GM23338 (cell line): ENCODE data around the gene RALGPS1. TPM values are rescaled to one million over a fixed set of nuclear protein-coding genes. Genes with fewer than 3 reads are reported as not detected.

Source experiments
- ATAC-seq: fragments of 200-7000 bp; cut with Tn5 transposase; 3 replicates; pipeline ENCODE4 v1.9.1; 2020
- DNase-seq: peaks from one replicate; pipeline ENCODE4 v3.0.0-alpha.2; 2015; ENCODE audit warnings: low spot score
- H2AFZ ChIP-seq: fragments of 200-600 bp; sonication (generic); 2 replicates; pipeline ENCODE4 v1.8.0; 2016; ENCODE audit warnings: antibody characterized with exemption, mild to moderate bottlenecking, moderate library complexity
- H3F3A ChIP-seq: fragments of 200-600 bp; sonication (generic); replicated peaks from 2 replicates; pipeline ENCODE4 v1.8.0; 2017; ENCODE audit warnings: antibody characterized with exemption, mixed run types, low read depth
- H3K27ac ChIP-seq: fragments of 200-600 bp; sonication (generic); 2 replicates; pipeline ENCODE4 v1.6.1; 2016; ENCODE audit warnings: low read depth
- H3K27me3 ChIP-seq: fragments of 200-600 bp; sonication (generic); 2 replicates; pipeline ENCODE4 v1.8.0; 2016; ENCODE audit warnings: mild to moderate bottlenecking, mixed run types, moderate library complexity; ENCODE audit not compliant: insufficient read depth
- H3K36me3 ChIP-seq: fragments of 200-600 bp; sonication (generic); 2 replicates; pipeline ENCODE4 v1.8.0; 2016; ENCODE audit warnings: mild to moderate bottlenecking; ENCODE audit not compliant: insufficient read depth
- H3K4me1 ChIP-seq: fragments of 200-600 bp; sonication (generic); 2 replicates; pipeline ENCODE4 v1.8.0; 2016; ENCODE audit warnings: mild to moderate bottlenecking, moderate library complexity; ENCODE audit not compliant: insufficient read depth
- H3K4me2 ChIP-seq: fragments of 200-600 bp; sonication (generic); 2 replicates; pipeline ENCODE4 v1.7.1; 2017; ENCODE audit warnings: mixed run types
- H3K4me3 ChIP-seq: fragments of 200-600 bp; sonication (generic); 2 replicates; pipeline ENCODE4 v1.6.1; 2016; ENCODE audit warnings: mixed run types
- H3K79me2 ChIP-seq: fragments of 200-600 bp; sonication (generic); replicated peaks from 2 replicates; pipeline ENCODE4 v1.8.0; 2017; ENCODE audit warnings: mild to moderate bottlenecking; ENCODE audit not compliant: insufficient read depth
- H3K9me2 ChIP-seq: fragments of 200-600 bp; sonication (generic); 2 replicates; pipeline ENCODE4 v1.8.0; 2017; ENCODE audit not compliant: insufficient read depth
- H4K20me1 ChIP-seq: fragments of 200-600 bp; sonication (generic); replicated peaks from 2 replicates; pipeline ENCODE4 v1.8.0; 2017; ENCODE audit warnings: mild to moderate bottlenecking; ENCODE audit not compliant: insufficient read depth
- H3K27ac Mint-ChIP-seq: 2 replicates; pipeline ENCODE4 v1.8.0; 2020; ENCODE audit warnings: inconsistent platforms, mild to moderate bottlenecking, moderate library complexity, mixed read lengths
- H3K27me3 Mint-ChIP-seq: 3 replicates; pipeline ENCODE4 v1.8.0; 2022; ENCODE audit warnings: low read depth, mild to moderate bottlenecking, moderate library complexity, mixed read lengths, inconsistent platforms; ENCODE audit not compliant: insufficient read depth, poor library complexity
- H3K36me3 Mint-ChIP-seq: 3 replicates; pipeline ENCODE4 v1.8.0; 2021; ENCODE audit warnings: low read depth, mild to moderate bottlenecking, inconsistent platforms, moderate library complexity, mixed read lengths
- H3K4me1 Mint-ChIP-seq: 3 replicates; pipeline ENCODE4 v1.8.0; 2020; ENCODE audit warnings: mild to moderate bottlenecking, inconsistent platforms, mixed read lengths
- H3K4me3 Mint-ChIP-seq: 3 replicates; pipeline ENCODE4 v1.8.0; 2021; ENCODE audit warnings: moderate library complexity, mild to moderate bottlenecking, inconsistent platforms, mixed read lengths
- H3K9me3 Mint-ChIP-seq: 3 replicates; pipeline ENCODE4 v1.8.0; 2020; ENCODE audit warnings: moderate library complexity, mild to moderate bottlenecking, inconsistent platforms, mixed read lengths
- CREB1 ChIP-seq: fragments of 250-450 bp; sonication (Bioruptor Pico); IDR thresholded peaks from 2 replicates; pipeline ENCODE4 v1.5.0; 2020; ENCODE audit warnings: low read depth, mild to moderate bottlenecking, moderate library complexity
- EZH2 ChIP-seq: fragments of 200-600 bp; sonication (generic); IDR thresholded peaks from one replicate; pipeline ENCODE4 v1.8.0; 2017; ENCODE audit warnings: antibody characterized with exemption, mild to moderate bottlenecking, low read depth; ENCODE audit not compliant: unreplicated experiment
- EZH2phosphoT487 ChIP-seq: fragments of 200-600 bp; sonication (generic); IDR thresholded peaks from one replicate; pipeline ENCODE4 v1.8.1; 2018; ENCODE audit warnings: antibody characterized with exemption; ENCODE audit not compliant: unreplicated experiment
- JUNB ChIP-seq: IDR thresholded peaks from one replicate; pipeline ENCODE4 v1.6.1; 2016; ENCODE audit warnings: antibody characterized with exemption; ENCODE audit not compliant: unreplicated experiment
- NANOG ChIP-seq: IDR thresholded peaks from 2 replicates; pipeline ENCODE4 v1.6.1; 2016; ENCODE audit warnings: antibody characterized with exemption, borderline replicate concordance
- POLR2AphosphoS5 ChIP-seq: IDR thresholded peaks from 2 replicates; pipeline ENCODE4 v1.6.1; 2016; ENCODE audit warnings: antibody characterized with exemption, low read depth
- STAT1 ChIP-seq: IDR thresholded peaks from one replicate; pipeline ENCODE4 v1.6.1; 2016; ENCODE audit warnings: antibody characterized with exemption; ENCODE audit not compliant: unreplicated experiment
- ZNF114 ChIP-seq: fragments of 250-450 bp; sonication (Bioruptor Pico); IDR thresholded peaks from 2 replicates; pipeline ENCODE4 v1.5.0; 2020; ENCODE audit warnings: mild to moderate bottlenecking, moderate library complexity
- ZNF331 ChIP-seq: fragments of 250-450 bp; sonication (Bioruptor Pico); IDR thresholded peaks from 2 replicates; pipeline ENCODE4 v1.5.0; 2020; ENCODE audit warnings: low read depth, mild to moderate bottlenecking, moderate library complexity
- polyA plus RNA-seq: library from polyadenylated mRNA; unstranded; fragments of >200 nt; fragmentation: Nextera tagmentation; extraction: Ambion mirVana; gene quantifications from 2 replicates; pipeline ENCODE4 v1.2.1, GENCODE V29; 2016
- total RNA-seq: library from RNA; depleted of rRNA; stranded (reverse); fragments of >200 nt; shearing (Covaris generic); gene quantifications from 2 replicates; pipeline ENCODE4 v1.2.3, GENCODE V29; 2014
- TF ChIP-seq, protein P1 (sequence below): IDR thresholded peaks from 2 replicates; pipeline ENCODE4 v1.6.1; 2016; ENCODE audit warnings: antibody characterized with exemption
- TF ChIP-seq, protein P2 (sequence below): IDR thresholded peaks from one replicate; pipeline ENCODE4 v1.6.1; 2018; ENCODE audit warnings: antibody characterized with exemption; ENCODE audit not compliant: unreplicated experiment
- TF ChIP-seq, protein P3 (sequence below): fragments of 250-450 bp; sonication (Bioruptor Pico); IDR thresholded peaks from 2 replicates; pipeline ENCODE4 v1.5.0; 2020; ENCODE audit warnings: mild to moderate bottlenecking, moderate library complexity
- TF ChIP-seq, protein P4 (sequence below), 2 experiments: fragments of 200-600 bp in 1 of 2; sonication (generic) in 1 of 2; conservative IDR thresholded peaks; 2 replicates each; pipeline versions ENCODE4 v1.5.1 to v1.6.1; 2016 to 2017; ENCODE audit warnings: antibody characterized with exemption in 2 of 2, low read depth in 2 of 2, mild to moderate bottlenecking in 2 of 2, moderate library complexity in 1 of 2

The RALGPS1 gene
- total and polyA plus RNA-seq, 2 experiments from 2014 or later = 18.2 to 57.1 TPM

DNA sequence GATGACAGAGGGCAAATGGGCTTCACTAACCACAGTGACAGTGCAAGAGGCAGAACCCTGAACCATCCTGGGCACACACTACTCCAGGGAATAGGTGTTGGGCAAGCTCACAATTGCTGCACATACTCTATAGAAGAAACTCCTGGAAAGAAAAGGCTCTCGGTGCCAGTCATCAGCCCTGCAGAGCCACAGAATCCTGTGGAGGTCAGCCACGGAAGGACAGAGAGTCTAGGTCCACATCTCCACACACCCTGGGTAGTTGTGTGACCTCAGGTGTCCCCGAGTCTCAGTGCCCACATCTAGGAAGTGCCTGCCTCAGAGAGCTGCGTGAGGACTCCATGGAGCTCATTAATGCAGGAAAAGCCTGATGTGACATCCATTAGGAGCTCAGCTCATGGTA is 223.9 kb downstream of the RALGPS1 start:
- Histone ChIP-seq H3K27ac (no peak overlapping the region), H3K4me2 (no peak overlapping the region), H3K36me3 (no peaks in the 10 kb centered on the region), H3F3A (no peaks in the 10 kb centered on the region), H4K20me1 (0 out of 2 replicates have a peak, but pooled peaks cover 3% of the 10 kb centered on the region), H3K4me1 (peaks cover 23% of the 10 kb centered on the region), H3K9me2 (0 out of 2 replicates have a peak, but pooled peaks cover under 1% of the 10 kb centered on the region), H2AFZ (no peak overlapping the region), H3K27me3 (no peaks in the 10 kb centered on the region), H3K79me2 (no peaks in the 10 kb centered on the region), H3K4me3 (no peak overlapping the region)
- H3K4me3 Mint-ChIP-seq = no peak overlapping the region
- no peak for ATAC-seq
- H3K36me3 Mint-ChIP-seq = no peaks in the 10 kb centered on the region
- no peak overlapping the region for H3K27ac Mint-ChIP-seq
- TF ChIP-seq ZNF114 (CRISPR knock-in tag) = no peak
- TF ChIP-seq STAT1 = no peak
- TF ChIP-seq, protein P1, sequence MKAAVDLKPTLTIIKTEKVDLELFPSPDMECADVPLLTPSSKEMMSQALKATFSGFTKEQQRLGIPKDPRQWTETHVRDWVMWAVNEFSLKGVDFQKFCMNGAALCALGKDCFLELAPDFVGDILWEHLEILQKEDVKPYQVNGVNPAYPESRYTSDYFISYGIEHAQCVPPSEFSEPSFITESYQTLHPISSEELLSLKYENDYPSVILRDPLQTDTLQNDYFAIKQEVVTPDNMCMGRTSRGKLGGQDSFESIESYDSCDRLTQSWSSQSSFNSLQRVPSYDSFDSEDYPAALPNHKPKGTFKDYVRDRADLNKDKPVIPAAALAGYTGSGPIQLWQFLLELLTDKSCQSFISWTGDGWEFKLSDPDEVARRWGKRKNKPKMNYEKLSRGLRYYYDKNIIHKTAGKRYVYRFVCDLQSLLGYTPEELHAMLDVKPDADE = no peak
- TF ChIP-seq CREB1 (CRISPR knock-in tag) = no peak
- no peak for TF ChIP-seq JUNB
- no peak for TF ChIP-seq POLR2AphosphoS5
- no peak for TF ChIP-seq EZH2
- TF ChIP-seq, protein P2, sequence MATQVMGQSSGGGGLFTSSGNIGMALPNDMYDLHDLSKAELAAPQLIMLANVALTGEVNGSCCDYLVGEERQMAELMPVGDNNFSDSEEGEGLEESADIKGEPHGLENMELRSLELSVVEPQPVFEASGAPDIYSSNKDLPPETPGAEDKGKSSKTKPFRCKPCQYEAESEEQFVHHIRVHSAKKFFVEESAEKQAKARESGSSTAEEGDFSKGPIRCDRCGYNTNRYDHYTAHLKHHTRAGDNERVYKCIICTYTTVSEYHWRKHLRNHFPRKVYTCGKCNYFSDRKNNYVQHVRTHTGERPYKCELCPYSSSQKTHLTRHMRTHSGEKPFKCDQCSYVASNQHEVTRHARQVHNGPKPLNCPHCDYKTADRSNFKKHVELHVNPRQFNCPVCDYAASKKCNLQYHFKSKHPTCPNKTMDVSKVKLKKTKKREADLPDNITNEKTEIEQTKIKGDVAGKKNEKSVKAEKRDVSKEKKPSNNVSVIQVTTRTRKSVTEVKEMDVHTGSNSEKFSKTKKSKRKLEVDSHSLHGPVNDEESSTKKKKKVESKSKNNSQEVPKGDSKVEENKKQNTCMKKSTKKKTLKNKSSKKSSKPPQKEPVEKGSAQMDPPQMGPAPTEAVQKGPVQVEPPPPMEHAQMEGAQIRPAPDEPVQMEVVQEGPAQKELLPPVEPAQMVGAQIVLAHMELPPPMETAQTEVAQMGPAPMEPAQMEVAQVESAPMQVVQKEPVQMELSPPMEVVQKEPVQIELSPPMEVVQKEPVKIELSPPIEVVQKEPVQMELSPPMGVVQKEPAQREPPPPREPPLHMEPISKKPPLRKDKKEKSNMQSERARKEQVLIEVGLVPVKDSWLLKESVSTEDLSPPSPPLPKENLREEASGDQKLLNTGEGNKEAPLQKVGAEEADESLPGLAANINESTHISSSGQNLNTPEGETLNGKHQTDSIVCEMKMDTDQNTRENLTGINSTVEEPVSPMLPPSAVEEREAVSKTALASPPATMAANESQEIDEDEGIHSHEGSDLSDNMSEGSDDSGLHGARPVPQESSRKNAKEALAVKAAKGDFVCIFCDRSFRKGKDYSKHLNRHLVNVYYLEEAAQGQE = no peak
- TF ChIP-seq EZH2phosphoT487 = no peak
- no peak for TF ChIP-seq NANOG
- no peak for TF ChIP-seq ZNF331 (CRISPR knock-in tag)
- TF ChIP-seq, protein P3, sequence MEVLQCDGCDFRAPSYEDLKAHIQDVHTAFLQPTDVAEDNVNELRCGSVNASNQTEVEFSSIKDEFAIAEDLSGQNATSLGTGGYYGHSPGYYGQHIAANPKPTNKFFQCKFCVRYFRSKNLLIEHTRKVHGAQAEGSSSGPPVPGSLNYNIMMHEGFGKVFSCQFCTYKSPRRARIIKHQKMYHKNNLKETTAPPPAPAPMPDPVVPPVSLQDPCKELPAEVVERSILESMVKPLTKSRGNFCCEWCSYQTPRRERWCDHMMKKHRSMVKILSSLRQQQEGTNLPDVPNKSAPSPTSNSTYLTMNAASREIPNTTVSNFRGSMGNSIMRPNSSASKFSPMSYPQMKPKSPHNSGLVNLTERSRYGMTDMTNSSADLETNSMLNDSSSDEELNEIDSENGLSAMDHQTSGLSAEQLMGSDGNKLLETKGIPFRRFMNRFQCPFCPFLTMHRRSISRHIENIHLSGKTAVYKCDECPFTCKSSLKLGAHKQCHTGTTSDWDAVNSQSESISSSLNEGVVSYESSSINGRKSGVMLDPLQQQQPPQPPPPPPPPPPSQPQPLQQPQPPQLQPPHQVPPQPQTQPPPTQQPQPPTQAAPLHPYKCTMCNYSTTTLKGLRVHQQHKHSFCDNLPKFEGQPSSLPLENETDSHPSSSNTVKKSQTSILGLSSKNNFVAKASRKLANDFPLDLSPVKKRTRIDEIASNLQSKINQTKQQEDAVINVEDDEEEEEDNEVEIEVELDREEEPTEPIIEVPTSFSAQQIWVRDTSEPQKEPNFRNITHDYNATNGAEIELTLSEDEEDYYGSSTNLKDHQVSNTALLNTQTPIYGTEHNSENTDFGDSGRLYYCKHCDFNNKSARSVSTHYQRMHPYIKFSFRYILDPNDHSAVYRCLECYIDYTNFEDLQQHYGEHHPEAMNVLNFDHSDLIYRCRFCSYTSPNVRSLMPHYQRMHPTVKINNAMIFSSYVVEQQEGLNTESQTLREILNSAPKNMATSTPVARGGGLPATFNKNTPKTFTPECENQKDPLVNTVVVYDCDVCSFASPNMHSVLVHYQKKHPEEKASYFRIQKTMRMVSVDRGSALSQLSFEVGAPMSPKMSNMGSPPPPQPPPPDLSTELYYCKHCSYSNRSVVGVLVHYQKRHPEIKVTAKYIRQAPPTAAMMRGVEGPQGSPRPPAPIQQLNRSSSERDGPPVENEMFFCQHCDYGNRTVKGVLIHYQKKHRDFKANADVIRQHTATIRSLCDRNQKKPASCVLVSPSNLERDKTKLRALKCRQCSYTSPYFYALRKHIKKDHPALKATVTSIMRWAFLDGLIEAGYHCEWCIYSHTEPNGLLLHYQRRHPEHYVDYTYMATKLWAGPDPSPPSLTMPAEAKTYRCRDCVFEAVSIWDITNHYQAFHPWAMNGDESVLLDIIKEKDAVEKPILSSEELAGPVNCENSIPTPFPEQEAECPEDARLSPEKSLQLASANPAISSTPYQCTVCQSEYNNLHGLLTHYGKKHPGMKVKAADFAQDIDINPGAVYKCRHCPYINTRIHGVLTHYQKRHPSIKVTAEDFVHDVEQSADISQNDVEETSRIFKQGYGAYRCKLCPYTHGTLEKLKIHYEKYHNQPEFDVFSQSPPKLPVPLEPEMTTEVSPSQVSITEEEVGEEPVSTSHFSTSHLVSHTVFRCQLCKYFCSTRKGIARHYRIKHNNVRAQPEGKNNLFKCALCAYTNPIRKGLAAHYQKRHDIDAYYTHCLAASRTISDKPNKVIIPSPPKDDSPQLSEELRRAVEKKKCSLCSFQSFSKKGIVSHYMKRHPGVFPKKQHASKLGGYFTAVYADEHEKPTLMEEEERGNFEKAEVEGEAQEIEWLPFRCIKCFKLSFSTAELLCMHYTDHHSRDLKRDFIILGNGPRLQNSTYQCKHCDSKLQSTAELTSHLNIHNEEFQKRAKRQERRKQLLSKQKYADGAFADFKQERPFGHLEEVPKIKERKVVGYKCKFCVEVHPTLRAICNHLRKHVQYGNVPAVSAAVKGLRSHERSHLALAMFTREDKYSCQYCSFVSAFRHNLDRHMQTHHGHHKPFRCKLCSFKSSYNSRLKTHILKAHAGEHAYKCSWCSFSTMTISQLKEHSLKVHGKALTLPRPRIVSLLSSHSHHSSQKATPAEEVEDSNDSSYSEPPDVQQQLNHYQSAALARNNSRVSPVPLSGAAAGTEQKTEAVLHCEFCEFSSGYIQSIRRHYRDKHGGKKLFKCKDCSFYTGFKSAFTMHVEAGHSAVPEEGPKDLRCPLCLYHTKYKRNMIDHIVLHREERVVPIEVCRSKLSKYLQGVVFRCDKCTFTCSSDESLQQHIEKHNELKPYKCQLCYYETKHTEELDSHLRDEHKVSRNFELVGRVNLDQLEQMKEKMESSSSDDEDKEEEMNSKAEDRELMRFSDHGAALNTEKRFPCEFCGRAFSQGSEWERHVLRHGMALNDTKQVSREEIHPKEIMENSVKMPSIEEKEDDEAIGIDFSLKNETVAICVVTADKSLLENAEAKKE (CRISPR knock-in tag) = no peak
- TF ChIP-seq, protein P4, sequence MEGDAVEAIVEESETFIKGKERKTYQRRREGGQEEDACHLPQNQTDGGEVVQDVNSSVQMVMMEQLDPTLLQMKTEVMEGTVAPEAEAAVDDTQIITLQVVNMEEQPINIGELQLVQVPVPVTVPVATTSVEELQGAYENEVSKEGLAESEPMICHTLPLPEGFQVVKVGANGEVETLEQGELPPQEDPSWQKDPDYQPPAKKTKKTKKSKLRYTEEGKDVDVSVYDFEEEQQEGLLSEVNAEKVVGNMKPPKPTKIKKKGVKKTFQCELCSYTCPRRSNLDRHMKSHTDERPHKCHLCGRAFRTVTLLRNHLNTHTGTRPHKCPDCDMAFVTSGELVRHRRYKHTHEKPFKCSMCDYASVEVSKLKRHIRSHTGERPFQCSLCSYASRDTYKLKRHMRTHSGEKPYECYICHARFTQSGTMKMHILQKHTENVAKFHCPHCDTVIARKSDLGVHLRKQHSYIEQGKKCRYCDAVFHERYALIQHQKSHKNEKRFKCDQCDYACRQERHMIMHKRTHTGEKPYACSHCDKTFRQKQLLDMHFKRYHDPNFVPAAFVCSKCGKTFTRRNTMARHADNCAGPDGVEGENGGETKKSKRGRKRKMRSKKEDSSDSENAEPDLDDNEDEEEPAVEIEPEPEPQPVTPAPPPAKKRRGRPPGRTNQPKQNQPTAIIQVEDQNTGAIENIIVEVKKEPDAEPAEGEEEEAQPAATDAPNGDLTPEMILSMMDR (conservative IDR thresholded peaks at IDR 0.05; ENCODE audit: low read depth in 2 of 2) = no peak
- H3K9me3 Mint-ChIP-seq = no peaks in the 10 kb centered on the region; the same call in 2 of the 3 replicates
- H3K4me1 Mint-ChIP-seq = peaks cover 36% of the 10 kb centered on the region
- DNase-seq = no peak
- H3K27me3 Mint-ChIP-seq = peaks cover 6% of the 10 kb centered on the region
